Transverse colon (tissue), 4 donors: Measurements from ENCODE around the gene CHMP4A. TPM values are rescaled to one million over a fixed set of nuclear protein-coding genes. Genes with fewer than 3 reads are reported as not detected.

ENCODE experiments used
- DNase-seq: peaks from one replicate; pipeline ENCODE4 v3.0.0-alpha.2; 2019
- H3K27ac ChIP-seq, 4 donors: fragments of 200-600 bp; sonication (generic); 2 replicates each; pipeline ENCODE4 v1.5.1; 2016 to 2018; ENCODE audit warnings: inconsistent platforms in 4 of 4
- H3K27me3 ChIP-seq: fragments of 200-600 bp; sonication (generic); 2 replicates; pipeline ENCODE4 v1.5.1; 2017; ENCODE audit warnings: inconsistent platforms
- H3K36me3 ChIP-seq, 4 donors: fragments of 200-600 bp; sonication (generic); 2 replicates each; pipeline ENCODE4 v1.5.1; 2017 to 2019; ENCODE audit warnings: inconsistent platforms in 4 of 4
- H3K4me1 ChIP-seq, 4 donors: fragments of 200-600 bp; sonication (generic); 2 replicates each; pipeline ENCODE4 v1.5.1; 2017 to 2020; ENCODE audit warnings: inconsistent platforms in 4 of 4
- H3K4me3 ChIP-seq, 4 donors: fragments of 200-600 bp; sonication (generic); 1 replicate in 1 of 4; 2 replicates in 3 of 4; pipeline versions ENCODE4 v1.5.1 to v1.6.1; 2017 to 2019; ENCODE audit warnings: inconsistent platforms in 4 of 4
- H3K9me3 ChIP-seq, 2 donors: fragments of 200-600 bp; sonication (generic); 2 replicates each; pipeline ENCODE4 v1.5.1; 2017 to 2019; ENCODE audit warnings: inconsistent platforms in 2 of 2
- EP300 ChIP-seq: sonication (generic); formaldehyde crosslinking; IDR thresholded peaks from one replicate; pipeline ENCODE4 v1.6.1; 2017; ENCODE audit warnings: antibody characterized with exemption, low read depth
- POLR2A ChIP-seq: fragments of 450-650 bp; IDR thresholded peaks from one replicate; pipeline ENCODE4 v1.6.1; 2016; ENCODE audit warnings: antibody characterized with exemption, mild to moderate bottlenecking, moderate library complexity
- POLR2AphosphoS5 ChIP-seq, 3 donors: sonication (generic); formaldehyde crosslinking; IDR thresholded peaks; one replicate each; pipeline ENCODE4 v1.6.1; 2016; ENCODE audit warnings: antibody characterized with exemption in 3 of 3
- WGBS, 2 donors: methylation state at CpG; one replicate each; pipeline ENCODE4 v1.1.5; 2018; ENCODE audit warnings: low coverage in 1 of 2; 5-methylcytosine and 5-hydroxymethylcytosine counted together
- in situ Hi-C, 4 donors: fragments of 200-750 bp; cut with MboI; loops; one replicate each; pipeline versions ENCODE4 v1.15.0 to v1.15.1; 2017; ENCODE audit warnings: low sequenced_read_pairs in 3 of 4, low pct_ligation_motif_present in 1 of 4, low pct_unique_long_range_greater_than_20kb in 1 of 4
- intact Hi-C: fragments of 100-400 bp; cut with DNase I; formaldehyde crosslinking; loops from one replicate; pipeline ENCODE4 v1.15.1; 2023; ENCODE audit warnings: low total_unique reads
- total RNA-seq, 4 donors: library from RNA; depleted of rRNA; stranded (reverse); fragments of >200 nt; gene quantifications; one replicate each; pipeline ENCODE4 v1.1.0, GENCODE V29; 2016
- TF ChIP-seq, protein P1 (sequence below), 5 experiments: fragments of 200-600 bp in 3 of 5; fragments of 450-650 bp in 2 of 5; sonication (generic) in 3 of 5; IDR thresholded peaks; 1 replicate in 2 of 5; 2 replicates in 3 of 5; pipeline ENCODE4 v1.5.1; 2016 to 2017; ENCODE audit warnings: antibody characterized with exemption in 5 of 5, inconsistent platforms in 3 of 5, mild to moderate bottlenecking in 2 of 5, moderate library complexity in 1 of 5

The CHMP4A gene
- total RNA-seq, 4 donors from 2014 or later = 7.0 to 81.3 (median 59.0) TPM

DNA sequence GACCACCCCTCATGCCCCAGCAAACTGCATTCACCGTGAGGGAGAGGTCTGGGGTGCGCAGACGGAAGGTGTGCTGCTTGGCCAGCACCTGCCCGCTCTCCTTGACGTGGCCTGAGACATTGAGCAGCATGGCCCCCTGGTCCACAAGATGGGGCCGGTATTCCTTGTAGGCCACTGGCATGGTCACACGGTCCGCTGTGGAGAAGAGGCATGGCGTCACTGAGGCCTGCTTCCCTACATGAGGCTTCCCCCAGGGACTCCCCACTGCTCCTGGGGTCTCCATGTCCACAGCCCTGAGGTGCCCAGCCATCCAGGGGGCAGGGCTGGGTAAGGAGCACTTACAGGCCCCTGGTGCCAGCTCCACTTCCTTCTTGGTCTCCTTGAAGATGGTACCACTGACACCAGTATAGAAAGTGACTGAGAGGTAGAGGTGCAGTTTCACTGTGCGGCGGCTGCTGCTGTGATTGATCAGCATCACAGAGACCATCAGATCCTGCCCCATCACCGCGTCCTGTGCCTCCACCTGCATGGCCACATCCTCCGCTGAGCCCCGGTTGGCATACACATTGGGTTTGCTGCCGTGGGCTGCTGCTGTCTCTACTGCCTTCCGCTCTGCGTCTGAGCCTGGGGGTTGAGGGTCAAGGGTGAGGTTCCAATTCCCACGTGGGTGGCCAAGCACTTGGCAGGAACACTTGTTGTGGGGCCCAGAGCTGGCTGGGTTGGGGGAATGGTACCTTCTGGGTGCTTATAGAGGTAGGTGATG lies 41.5 kb upstream of the CHMP4A start:
- intact Hi-C loops = no loop called here
- WGBS, 2 donors = 93 to 100% methylated on average over 1 to 18 of the region's 19 CpGs
- H3K4me3 ChIP-seq = no peak overlapping the region

DNA sequence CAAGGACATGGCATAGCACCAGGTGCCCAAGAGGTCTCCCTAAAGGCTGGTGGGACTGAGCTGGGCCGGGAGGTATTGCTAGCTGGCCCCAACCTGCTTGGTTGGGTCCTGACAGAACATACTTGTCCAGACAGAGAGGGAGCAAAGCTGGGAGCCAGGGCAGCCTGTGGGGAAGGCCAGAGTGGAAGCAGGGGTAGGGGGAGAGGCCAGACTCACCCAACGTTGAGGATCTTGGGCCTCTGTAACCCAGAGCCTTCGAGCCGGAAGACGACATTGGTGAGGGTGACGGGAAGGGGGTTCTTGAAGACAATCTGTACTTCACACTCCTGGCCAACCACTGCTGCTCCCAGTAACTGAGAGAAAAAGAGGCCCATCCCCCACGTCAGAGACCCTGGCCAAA lies 40.6 kb upstream of the CHMP4A start:
- no peaks in the 10 kb centered on the region for H3K36me3 ChIP-seq
- TF ChIP-seq POLR2A (no peak), POLR2AphosphoS5 (IDR thresholded peaks at IDR 0.05) (no peak), EP300 (no peak)
- TF ChIP-seq, protein P1, sequence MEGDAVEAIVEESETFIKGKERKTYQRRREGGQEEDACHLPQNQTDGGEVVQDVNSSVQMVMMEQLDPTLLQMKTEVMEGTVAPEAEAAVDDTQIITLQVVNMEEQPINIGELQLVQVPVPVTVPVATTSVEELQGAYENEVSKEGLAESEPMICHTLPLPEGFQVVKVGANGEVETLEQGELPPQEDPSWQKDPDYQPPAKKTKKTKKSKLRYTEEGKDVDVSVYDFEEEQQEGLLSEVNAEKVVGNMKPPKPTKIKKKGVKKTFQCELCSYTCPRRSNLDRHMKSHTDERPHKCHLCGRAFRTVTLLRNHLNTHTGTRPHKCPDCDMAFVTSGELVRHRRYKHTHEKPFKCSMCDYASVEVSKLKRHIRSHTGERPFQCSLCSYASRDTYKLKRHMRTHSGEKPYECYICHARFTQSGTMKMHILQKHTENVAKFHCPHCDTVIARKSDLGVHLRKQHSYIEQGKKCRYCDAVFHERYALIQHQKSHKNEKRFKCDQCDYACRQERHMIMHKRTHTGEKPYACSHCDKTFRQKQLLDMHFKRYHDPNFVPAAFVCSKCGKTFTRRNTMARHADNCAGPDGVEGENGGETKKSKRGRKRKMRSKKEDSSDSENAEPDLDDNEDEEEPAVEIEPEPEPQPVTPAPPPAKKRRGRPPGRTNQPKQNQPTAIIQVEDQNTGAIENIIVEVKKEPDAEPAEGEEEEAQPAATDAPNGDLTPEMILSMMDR (IDR thresholded peaks at IDR 0.05) = no peak
- 78% methylated on average over 7 of the region's 7 CpGs; no CpG with 5 or more reads in 1 of the 2 donors for WGBS, 2 donors
- in situ Hi-C loops (no loop called here), intact Hi-C loops (no loop called here)
- no peaks in the 10 kb centered on the region for H3K9me3 ChIP-seq
- no peaks in the 10 kb centered on the region for H3K4me1 ChIP-seq
- no peaks in the 10 kb centered on the region for H3K27me3 ChIP-seq
- DNase-seq = no peak
- no peak overlapping the region for H3K27ac ChIP-seq
- H3K4me3 ChIP-seq = no peak overlapping the region

More for the DNA sequence above, 41.5 kb upstream of the CHMP4A start:
- no peak for DNase-seq
- H3K4me1 ChIP-seq = no peaks in the 10 kb centered on the region
- no peaks in the 10 kb centered on the region for H3K36me3 ChIP-seq
- in situ Hi-C loops = no loop called here
- H3K9me3 ChIP-seq = no peaks in the 10 kb centered on the region
- TF ChIP-seq POLR2AphosphoS5 (IDR thresholded peaks at IDR 0.05) = no peak
- TF ChIP-seq EP300 = no peak
- TF ChIP-seq, protein P1 (IDR thresholded peaks at IDR 0.05) = no peak
- no peak for TF ChIP-seq POLR2A
- H3K27ac ChIP-seq = no peak overlapping the region
- no peaks in the 10 kb centered on the region for H3K27me3 ChIP-seq

DNA sequence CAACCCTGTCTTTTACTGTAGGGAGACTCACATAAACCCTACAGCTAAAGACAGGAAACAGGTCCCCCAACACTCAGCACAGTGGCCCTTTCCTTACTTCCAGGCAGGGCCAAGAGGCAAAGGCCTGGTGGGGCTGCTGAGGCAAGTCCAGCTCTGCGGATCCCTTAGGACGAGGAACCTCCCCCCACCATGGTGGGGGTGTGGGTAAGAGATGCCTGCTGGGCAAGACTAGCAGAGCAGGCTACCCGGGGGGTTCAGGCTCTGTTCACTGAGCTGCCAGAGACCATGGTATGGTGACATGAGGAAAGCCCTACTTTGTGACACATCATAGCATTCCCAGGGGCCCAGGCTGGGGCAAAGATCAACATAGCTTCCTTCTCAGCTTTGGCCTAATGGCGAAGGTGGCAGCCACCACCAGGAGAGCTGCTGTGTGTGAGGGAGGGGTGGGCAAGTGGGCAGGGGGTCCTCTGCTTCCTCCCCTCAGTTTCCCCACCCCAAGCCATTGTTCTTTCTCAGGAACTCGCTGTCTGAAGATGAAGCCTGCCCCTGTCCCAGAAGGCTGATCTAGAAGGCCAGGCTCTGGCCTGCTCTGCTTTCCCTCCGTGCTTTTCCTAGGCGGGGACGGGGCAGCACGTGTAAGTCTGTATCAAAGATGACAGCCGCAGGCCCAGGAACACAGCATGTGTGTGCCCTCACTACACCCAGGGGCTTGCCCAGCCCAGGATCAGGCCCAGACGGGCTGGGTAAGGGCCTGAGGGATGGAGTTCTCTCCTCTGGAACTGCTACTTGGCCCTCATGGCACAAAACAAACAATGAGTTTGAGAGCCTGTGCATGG lies 39.2 kb upstream of the CHMP4A start:
- H3K27ac ChIP-seq = no peak overlapping the region
- intact Hi-C loops (no loop called here), in situ Hi-C loops (no loop called here)

DNA sequence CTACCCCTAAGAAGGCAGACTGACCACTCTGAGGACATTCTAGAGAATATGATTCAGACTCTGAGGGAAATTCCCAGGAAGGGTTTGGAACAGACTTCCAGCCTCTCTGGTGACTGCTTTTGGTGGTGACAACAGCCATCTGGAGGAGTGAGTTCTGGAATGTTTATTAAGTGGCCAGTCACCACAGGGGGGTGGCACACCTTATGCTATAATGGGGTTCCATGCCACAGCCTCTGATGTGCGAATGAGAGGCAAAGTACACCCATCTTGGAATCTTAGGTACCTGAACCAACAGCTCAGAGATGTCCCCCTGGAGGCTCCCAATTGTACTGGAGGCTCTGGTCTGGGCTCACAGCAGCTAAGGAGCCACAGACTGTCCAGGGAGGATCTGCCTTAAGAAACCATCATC lies 38.6 kb upstream of the CHMP4A start:
- H3K36me3 ChIP-seq = no peaks in the 10 kb centered on the region
- H3K4me1 ChIP-seq = no peaks in the 10 kb centered on the region
- H3K9me3 ChIP-seq = no peaks in the 10 kb centered on the region
- TF ChIP-seq POLR2AphosphoS5 (IDR thresholded peaks at IDR 0.05) = no peak
- no peaks in the 10 kb centered on the region for H3K27me3 ChIP-seq
- intact Hi-C loops (no loop called here), in situ Hi-C loops (no loop called here)
- 92 to 100% methylated on average over 1 of the region's 1 CpG for WGBS, 2 donors
- no peak for DNase-seq
- no peak overlapping the region for H3K27ac ChIP-seq
- H3K4me3 ChIP-seq = no peak overlapping the region

More for the DNA sequence above, 39.2 kb upstream of the CHMP4A start:
- TF ChIP-seq EP300 (no peak), POLR2AphosphoS5 (IDR thresholded peaks at IDR 0.05) (no peak), POLR2A (no peak)
- TF ChIP-seq, protein P1 (IDR thresholded peaks at IDR 0.05) = no peak
- no peaks in the 10 kb centered on the region for H3K4me1 ChIP-seq
- H3K36me3 ChIP-seq = no peaks in the 10 kb centered on the region
- no peaks in the 10 kb centered on the region for H3K9me3 ChIP-seq
- DNase-seq = no peak
- H3K4me3 ChIP-seq = no peak overlapping the region
- H3K27me3 ChIP-seq = no peaks in the 10 kb centered on the region
- 84% methylated on average over 11 of the region's 11 CpGs; no CpG with 5 or more reads in 1 of the 2 donors for WGBS, 2 donors
